Fibroblast of pulmonary artery (primary cell): ENCODE measurements around the gene ZNF594.
"Not testable (repeated sequence)": the region's sequence is repeated elsewhere in the genome, so short reads cannot be mapped to it uniquely, and the experiment has no call there.

Experiments
- DNase-seq: peaks from one replicate; pipeline ENCODE4 v3.0.0-alpha.2; 2010; ENCODE audit warnings: low read depth
- H3K4me3 ChIP-seq: replicated peaks from 2 replicates; pipeline ENCODE4 v1.5.1; 2011; ENCODE audit warnings: low read depth, mild to moderate bottlenecking, control low read depth, low read length, moderate library complexity
- TF ChIP-seq, protein P1 (sequence below): IDR thresholded peaks from 2 replicates; pipeline ENCODE4 v1.5.1; 2011; ENCODE audit warnings: mild to moderate bottlenecking, control low read depth, low read length, inconsistent platforms; ENCODE audit errors: missing control alignments

The ZNF594 gene

DNA sequence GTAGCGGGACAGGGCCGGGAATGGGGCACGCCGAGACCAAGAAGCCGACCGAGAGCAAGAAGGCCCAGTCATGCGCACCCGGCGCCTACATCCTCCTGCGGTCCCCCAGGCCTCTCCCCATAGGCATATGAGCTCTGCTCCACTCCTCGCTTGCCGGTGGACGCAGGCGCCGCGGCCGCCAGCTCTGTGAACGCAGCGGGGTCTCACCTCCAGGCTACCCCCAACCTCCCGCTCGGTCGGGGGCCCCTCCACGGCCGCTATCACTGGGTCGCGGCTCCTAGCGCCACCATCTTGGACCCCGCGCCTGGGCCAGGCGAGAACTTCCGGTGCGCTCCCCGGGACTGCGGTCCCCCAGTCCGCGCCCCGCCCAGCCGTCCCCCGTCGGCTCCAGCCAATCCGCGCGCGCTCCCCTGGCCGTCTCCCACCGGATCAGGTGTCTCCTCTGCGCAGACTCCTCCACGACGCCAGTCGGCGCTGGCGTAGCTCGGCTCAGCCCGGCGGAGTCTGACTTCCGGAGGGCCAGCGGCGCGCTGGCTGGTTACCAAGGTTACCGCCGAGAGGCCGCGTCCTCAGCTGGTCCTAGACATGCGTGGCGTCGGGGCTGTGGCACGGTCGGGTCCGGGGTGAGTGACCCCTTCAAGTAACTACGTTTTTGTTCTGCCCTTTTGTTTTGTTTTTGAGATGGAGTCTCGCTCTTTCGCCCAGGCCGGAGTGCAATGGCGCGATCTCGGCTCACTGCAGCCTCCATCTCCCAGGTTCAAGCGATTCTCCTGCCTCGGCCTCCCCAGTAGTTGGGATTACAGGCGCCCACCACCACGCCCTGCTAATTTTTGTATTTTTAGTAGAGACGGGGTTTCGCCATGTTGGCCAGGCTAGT is at the start of gene ZNF594:
Gene ZNF594 (minus strand): TSS at position 328 of the 877 bp plus-strand sequence. CDS start 7,612 bp downstream, outside the sequence.
- peak within 1 kb of the TSS; percentile 82 for H3K4me3 ChIP-seq
- DNase-seq, result peak; percentile 96
- TF ChIP-seq, protein P1, sequence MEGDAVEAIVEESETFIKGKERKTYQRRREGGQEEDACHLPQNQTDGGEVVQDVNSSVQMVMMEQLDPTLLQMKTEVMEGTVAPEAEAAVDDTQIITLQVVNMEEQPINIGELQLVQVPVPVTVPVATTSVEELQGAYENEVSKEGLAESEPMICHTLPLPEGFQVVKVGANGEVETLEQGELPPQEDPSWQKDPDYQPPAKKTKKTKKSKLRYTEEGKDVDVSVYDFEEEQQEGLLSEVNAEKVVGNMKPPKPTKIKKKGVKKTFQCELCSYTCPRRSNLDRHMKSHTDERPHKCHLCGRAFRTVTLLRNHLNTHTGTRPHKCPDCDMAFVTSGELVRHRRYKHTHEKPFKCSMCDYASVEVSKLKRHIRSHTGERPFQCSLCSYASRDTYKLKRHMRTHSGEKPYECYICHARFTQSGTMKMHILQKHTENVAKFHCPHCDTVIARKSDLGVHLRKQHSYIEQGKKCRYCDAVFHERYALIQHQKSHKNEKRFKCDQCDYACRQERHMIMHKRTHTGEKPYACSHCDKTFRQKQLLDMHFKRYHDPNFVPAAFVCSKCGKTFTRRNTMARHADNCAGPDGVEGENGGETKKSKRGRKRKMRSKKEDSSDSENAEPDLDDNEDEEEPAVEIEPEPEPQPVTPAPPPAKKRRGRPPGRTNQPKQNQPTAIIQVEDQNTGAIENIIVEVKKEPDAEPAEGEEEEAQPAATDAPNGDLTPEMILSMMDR, result peak; percentile 58

DNA sequence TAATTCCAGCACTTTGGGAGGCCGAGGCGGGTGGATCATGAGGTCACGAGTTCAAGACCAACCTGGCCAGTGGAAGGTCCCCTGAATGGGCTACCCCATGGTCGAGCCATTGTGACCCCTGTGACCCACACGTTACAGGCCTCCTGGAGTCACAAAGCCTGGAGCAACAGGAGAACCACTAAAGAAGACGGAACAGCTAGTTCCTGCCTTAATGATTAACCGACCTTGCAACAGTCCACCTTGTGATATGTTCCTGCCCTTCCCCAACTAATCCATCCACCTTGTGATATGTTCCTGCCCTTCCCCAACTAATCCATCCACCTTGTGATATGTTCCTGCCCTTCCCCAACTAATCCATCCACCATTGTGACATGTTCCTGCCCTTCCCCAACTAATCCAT is 48.1 kb upstream of the ZNF594 start:
- not testable (repeated sequence) for DNase-seq, H3K4me3 ChIP-seq

DNA sequence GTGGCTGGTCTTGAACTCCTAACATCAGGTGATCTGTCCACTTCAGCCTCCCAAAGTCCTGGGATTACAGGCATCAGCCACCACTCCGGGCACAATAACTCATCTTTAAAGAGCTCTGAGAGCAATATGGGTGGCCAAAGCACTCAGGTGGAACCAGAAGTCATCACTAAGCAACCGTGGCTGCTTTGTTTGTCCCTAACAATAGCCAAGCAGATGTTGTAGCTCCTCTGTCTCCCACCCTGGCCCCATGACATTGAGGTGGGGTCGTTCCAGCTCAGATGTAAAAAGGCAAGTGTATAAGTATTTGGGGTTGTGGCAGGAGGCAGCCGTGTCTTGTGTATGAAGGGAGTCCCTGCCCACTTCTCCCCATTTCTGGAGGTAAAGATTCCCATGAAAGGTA is 46.7 kb upstream of the ZNF594 start:
- DNase-seq, result no peak
- TF ChIP-seq, protein P1, result no peak
- no peak overlapping the region for H3K4me3 ChIP-seq

DNA sequence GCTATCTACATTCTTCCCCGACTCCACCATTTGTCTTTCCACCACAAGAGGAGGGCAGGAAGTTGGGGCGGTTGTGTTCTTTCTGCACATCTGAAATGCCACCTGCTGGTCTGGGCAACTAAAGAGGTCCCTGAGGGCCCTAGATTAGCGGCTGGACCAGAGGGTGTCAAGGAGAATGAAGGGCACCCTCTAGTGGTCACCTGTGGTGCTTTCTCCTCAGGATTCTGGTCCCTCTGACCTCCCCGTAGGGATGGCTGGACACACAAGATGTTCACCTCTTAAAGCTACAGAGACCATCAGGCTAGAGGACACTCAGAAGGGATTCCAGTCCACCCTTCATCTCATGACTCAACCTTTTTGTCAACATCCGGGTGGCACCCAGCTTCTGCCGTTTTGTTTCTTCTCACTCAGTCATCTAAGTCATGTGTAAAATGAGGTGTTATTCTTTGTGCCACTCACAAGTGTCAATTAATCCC is 45.9 kb upstream of the ZNF594 start:
- peak; percentile 65 for DNase-seq
- TF ChIP-seq, protein P1, result peak; percentile 69
- H3K4me3 ChIP-seq, result no peak overlapping the region

DNA sequence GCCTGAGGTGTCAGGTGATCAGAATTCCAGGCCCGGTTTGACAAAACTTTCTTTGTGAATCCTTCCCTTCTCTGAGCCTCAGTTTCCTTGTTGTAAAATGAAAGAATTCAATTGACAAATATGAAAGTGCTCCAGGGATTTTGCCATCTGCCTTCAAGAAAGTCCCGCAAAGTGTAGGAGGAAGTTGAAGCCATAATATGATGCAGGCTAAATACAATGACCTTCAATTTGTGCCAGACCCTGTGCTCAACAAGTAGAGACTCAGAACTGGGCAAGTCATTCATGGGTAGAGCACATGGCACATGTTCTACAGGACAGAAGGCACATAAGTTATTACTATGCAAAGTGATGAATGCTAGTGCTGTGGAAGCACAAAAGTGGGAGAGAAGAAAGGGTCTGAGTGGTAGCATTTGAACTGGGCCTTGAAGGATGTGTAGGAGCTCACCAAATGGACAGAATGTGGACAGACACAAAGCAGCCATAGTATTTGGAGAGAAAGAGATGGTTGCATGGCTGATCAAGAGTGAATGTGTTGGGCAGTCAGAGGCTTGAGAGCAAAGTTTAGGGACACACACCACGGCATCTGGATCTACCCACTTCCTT is 45.4 kb upstream of the ZNF594 start:
- TF ChIP-seq, protein P1, result no peak
- DNase-seq, result no peak
- no peak overlapping the region for H3K4me3 ChIP-seq

DNA sequence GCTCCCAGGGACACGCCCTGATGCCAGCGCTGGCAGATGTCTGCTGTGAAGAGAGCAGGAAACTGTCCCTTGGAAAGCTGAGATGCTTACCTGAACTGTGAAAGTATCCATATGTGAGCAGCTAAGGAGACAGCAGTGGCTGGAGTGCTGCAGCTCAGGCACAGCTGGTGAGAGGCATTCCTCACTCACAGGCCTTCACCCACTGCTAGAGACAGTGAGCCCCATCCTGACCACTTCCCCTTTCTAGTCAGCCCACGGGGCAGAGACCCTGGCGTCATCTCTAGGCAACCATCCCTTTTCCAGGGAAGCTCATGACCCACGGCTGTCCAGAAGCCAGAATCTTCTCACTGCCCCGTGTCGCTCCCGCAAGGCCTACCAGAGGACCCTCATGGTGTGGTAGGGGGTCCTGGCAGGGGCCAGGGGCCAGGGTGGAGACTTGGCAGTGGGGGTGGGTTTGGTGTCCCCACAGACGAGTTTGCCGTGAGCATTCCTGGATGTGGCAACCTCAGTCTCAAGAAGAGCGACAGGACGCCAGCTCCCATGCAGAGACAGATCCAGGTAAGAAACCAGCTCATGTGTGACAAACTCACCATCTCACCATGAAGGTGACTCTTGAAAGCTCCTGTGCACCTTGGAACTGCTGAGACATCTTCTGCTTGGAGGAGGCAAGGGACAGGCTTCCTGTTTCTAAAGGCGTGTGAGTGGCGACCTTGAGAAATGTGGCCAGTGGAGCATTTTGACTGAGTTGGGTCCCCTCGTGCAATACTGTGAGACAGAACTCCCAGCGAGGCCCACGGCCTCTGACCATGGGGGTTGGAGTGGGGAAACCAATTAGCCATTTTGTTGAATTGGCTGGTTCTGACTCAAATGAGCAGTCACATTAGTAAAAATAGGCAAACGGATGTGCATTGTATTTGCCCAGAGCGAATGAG is 43.2 kb upstream of the ZNF594 start, which contains the start of gene SCIMP:
Gene SCIMP (minus strand): TSS at position 216 of the 932 bp plus-strand sequence. CDS start 105 bp downstream, at position 111.
- no peak for DNase-seq
- TF ChIP-seq, protein P1, result no peak
- H3K4me3 ChIP-seq, result no peak within 1 kb of the TSS

DNA sequence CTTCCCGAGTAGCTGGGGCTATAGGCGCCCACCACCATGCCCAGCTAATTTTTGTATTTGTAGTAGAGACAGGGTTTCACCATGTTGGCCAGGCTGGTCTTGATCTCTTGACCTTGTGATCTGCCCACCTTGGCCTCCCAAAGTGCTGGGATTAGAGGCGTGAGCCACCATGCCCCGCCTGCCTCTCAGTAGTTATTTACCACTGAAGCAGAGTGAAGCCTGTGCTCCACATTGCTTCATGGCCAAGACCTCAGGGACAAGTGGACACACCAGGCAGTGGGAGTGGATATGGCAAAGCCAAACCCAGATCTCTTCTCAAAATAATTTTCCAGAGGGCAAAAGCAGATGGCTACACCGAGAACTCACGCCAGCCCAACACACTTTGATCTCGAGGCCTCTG is 41.8 kb upstream of the ZNF594 start:
- DNase-seq, H3K4me3 ChIP-seq: not testable (repeated sequence)
